Ascending aorta (tissue), 2 donors: Measurements from ENCODE around the gene TEP1. TPM values are rescaled to one million over a fixed set of nuclear protein-coding genes. Genes with fewer than 3 reads are reported as not detected.
"Not testable (repeated sequence)": the region's sequence is repeated elsewhere in the genome, so short reads cannot be mapped to it uniquely, and the experiment has no call there.

Source experiments
- DNase-seq, 2 donors: peaks; one replicate each; pipeline ENCODE4 v3.0.0-alpha.2; 2019; ENCODE audit warnings: low spot score in 2 of 2
- H3K27ac ChIP-seq, 2 donors: fragments of 200-600 bp; sonication (generic); one replicate each; pipeline ENCODE4 v1.5.1; 2016 to 2017; ENCODE audit warnings: mild to moderate bottlenecking in 1 of 2
- H3K27me3 ChIP-seq: fragments of 200-600 bp; sonication (generic); one replicate; pipeline ENCODE4 v1.5.1; 2017
- H3K36me3 ChIP-seq, 2 donors: fragments of 200-600 bp; sonication (generic); one replicate each; pipeline ENCODE4 v1.5.1; 2016
- H3K4me1 ChIP-seq, 2 donors: fragments of 200-600 bp; sonication (generic); one replicate each; pipeline ENCODE4 v1.5.1; 2016 to 2017; ENCODE audit warnings: mild to moderate bottlenecking in 1 of 2
- H3K4me3 ChIP-seq, 2 donors: fragments of 200-600 bp; sonication (generic); one replicate each; pipeline ENCODE4 v1.5.1; 2016 to 2017; ENCODE audit warnings: mild to moderate bottlenecking in 1 of 2
- H3K9me3 ChIP-seq, 2 donors: fragments of 200-600 bp; sonication (generic); one replicate each; pipeline ENCODE4 v1.5.1; 2016
- intact Hi-C: fragments of 100-400 bp; cut with DNase I; formaldehyde crosslinking; loops from one replicate; pipeline ENCODE4 v1.15.1; 2023
- total RNA-seq: library from RNA; depleted of rRNA; stranded (reverse); fragments of >200 nt; gene quantifications from one replicate; pipeline ENCODE4 v1.1.0, GENCODE V29; 2016
- TF ChIP-seq, protein P1 (sequence below), 3 experiments: fragments of 200-600 bp in 2 of 3; fragments of 450-650 bp in 1 of 3; sonication (generic) in 2 of 3; IDR thresholded peaks; one replicate each; pipeline ENCODE4 v1.5.1; 2016 to 2019; ENCODE audit warnings: antibody characterized with exemption in 3 of 3, mild to moderate bottlenecking in 1 of 3, moderate library complexity in 1 of 3

Gene TEP1
- total RNA-seq, 1 donor from 2014 or later = 43.7 TPM

- TF ChIP-seq, protein P1, sequence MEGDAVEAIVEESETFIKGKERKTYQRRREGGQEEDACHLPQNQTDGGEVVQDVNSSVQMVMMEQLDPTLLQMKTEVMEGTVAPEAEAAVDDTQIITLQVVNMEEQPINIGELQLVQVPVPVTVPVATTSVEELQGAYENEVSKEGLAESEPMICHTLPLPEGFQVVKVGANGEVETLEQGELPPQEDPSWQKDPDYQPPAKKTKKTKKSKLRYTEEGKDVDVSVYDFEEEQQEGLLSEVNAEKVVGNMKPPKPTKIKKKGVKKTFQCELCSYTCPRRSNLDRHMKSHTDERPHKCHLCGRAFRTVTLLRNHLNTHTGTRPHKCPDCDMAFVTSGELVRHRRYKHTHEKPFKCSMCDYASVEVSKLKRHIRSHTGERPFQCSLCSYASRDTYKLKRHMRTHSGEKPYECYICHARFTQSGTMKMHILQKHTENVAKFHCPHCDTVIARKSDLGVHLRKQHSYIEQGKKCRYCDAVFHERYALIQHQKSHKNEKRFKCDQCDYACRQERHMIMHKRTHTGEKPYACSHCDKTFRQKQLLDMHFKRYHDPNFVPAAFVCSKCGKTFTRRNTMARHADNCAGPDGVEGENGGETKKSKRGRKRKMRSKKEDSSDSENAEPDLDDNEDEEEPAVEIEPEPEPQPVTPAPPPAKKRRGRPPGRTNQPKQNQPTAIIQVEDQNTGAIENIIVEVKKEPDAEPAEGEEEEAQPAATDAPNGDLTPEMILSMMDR (IDR thresholded peaks at IDR 0.05) = no peak
- no peak overlapping the region for H3K4me3 ChIP-seq
- peaks cover 99 to 100% of the 10 kb centered on the region in 2 donors for H3K36me3 ChIP-seq
- H3K9me3 ChIP-seq = no peaks in the 10 kb centered on the region
- H3K27me3 ChIP-seq = no peaks in the 10 kb centered on the region
- H3K4me1 ChIP-seq = no peaks in the 10 kb centered on the region
- intact Hi-C loops = no loop called here
- no peak overlapping the region for H3K27ac ChIP-seq
- DNase-seq = no peak
Observed at GRCh38 chr14:20379743-20380142, 33.6 kb downstream of the TEP1 start.

GRCh38 chr14:20377171-20377570 is 36.1 kb downstream of the TEP1 start:
- Histone ChIP-seq H3K9me3 (no peaks in the 10 kb centered on the region), H3K4me1 (no peaks in the 10 kb centered on the region), H3K27me3 (no peaks in the 10 kb centered on the region), H3K27ac (no peak overlapping the region), H3K36me3 (peaks cover 98 to 99% of the 10 kb centered on the region in 2 donors), H3K4me3 (no peak overlapping the region)
- intact Hi-C loops = no loop called here
- TF ChIP-seq, protein P1 (IDR thresholded peaks at IDR 0.05) = no peak
- no peak for DNase-seq

GRCh38 chr14:20376071-20376588 is 37.2 kb downstream of the TEP1 start:
- no peaks in the 10 kb centered on the region for H3K9me3 ChIP-seq
- DNase-seq = no peak
- H3K27ac ChIP-seq = no peak overlapping the region
- no peaks in the 10 kb centered on the region for H3K4me1 ChIP-seq
- intact Hi-C loops = no loop called here
- TF ChIP-seq, protein P1 (IDR thresholded peaks at IDR 0.05) = no peak
- peaks cover 97 to 98% of the 10 kb centered on the region in 2 donors for H3K36me3 ChIP-seq
- H3K4me3 ChIP-seq = no peak overlapping the region
- no peaks in the 10 kb centered on the region for H3K27me3 ChIP-seq

- intact Hi-C loops = no loop called here
- TF ChIP-seq, protein P1 (IDR thresholded peaks at IDR 0.05) = no peak
- Histone ChIP-seq H3K27me3 (no peaks in the 10 kb centered on the region), H3K9me3 (no peaks in the 10 kb centered on the region), H3K4me3 (no peak overlapping the region), H3K36me3 (peaks cover 97 to 98% of the 10 kb centered on the region in 2 donors), H3K27ac (no peak overlapping the region), H3K4me1 (no peaks in the 10 kb centered on the region)
- no peak for DNase-seq
Observed at GRCh38 chr14:20375471-20375870, 37.8 kb downstream of the TEP1 start.

DNA sequence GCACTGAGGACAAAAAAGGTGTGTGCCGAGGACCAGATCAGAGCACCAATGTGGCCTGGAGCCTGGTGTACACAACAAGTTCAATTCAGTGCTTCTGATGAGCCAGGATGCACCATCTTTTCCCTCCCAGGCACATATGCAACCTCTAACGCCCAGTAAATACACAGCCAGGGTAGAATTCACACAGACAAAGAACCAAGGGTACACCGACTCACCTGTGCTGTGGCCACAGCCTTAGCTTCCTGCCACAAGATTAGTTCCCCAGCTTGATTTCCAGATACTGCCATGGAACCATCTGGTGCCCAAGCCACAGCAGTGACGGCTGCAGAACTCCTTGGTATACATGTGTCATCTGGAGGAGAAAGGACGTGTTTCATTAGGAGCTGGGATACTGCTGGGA is 40.5 kb downstream of the TEP1 start:
- intact Hi-C loops = no loop called here
- peaks cover 92 to 98% of the 10 kb centered on the region in 2 donors for H3K36me3 ChIP-seq
- no peak for DNase-seq
- H3K4me1 ChIP-seq = no peaks in the 10 kb centered on the region
- no peak overlapping the region for H3K4me3 ChIP-seq
- no peak overlapping the region for H3K27ac ChIP-seq
- no peaks in the 10 kb centered on the region for H3K9me3 ChIP-seq
- H3K27me3 ChIP-seq = no peaks in the 10 kb centered on the region
- TF ChIP-seq, protein P1 (IDR thresholded peaks at IDR 0.05) = no peak

- Histone ChIP-seq H3K9me3 (no peaks in the 10 kb centered on the region), H3K27me3 (no peaks in the 10 kb centered on the region), H3K27ac (no peak overlapping the region), H3K4me1 (no peaks in the 10 kb centered on the region), H3K36me3 (peaks cover 60 to 73% of the 10 kb centered on the region in 2 donors), H3K4me3 (no peak overlapping the region)
- TF ChIP-seq, protein P1 (IDR thresholded peaks at IDR 0.05) = no peak
- intact Hi-C loops = no loop called here
- no peak for DNase-seq
Observed at GRCh38 chr14:20365928-20366327, 47.4 kb downstream of the TEP1 start.

GRCh38 chr14:20358474-20358873 is 54.8 kb downstream of the TEP1 start:
- H3K27me3 ChIP-seq, H3K9me3 ChIP-seq, H3K4me1 ChIP-seq, H3K27ac ChIP-seq, DNase-seq, H3K4me3 ChIP-seq: not testable (repeated sequence)
- H3K36me3 ChIP-seq = peaks cover 37 to 65% of the 10 kb centered on the region in 2 donors
- intact Hi-C loops = loop anchor here (5.0 kb wide), 1 partner anchor 36 kb away; no protein-coding TSS in a partner anchor
